GM12873 (cell line): ENCODE data around the gene FBXL7.

ENCODE experiments used
- CTCF ChIP-seq: IDR thresholded peaks from 2 replicates; pipeline ENCODE4 v1.5.1; 2012; ENCODE audit warnings: low read depth, mild to moderate bottlenecking, moderate library complexity, low read length, control low read depth; ENCODE audit not compliant: insufficient read depth; ENCODE audit errors: missing control alignments

Gene FBXL7

GRCh38 chr5:15951550-15951949 is 451.6 kb downstream of the FBXL7 start:
- no peak for TF ChIP-seq CTCF

GRCh38 chr5:15956622-15957021 is 456.6 kb downstream of the FBXL7 start:
- no peak for TF ChIP-seq CTCF

GRCh38 chr5:15957124-15957523 is 457.1 kb downstream of the FBXL7 start:
- no peak for TF ChIP-seq CTCF

- TF ChIP-seq CTCF = no peak
Observed at GRCh38 chr5:15959370-15960164, 459.6 kb downstream of the FBXL7 start.

- TF ChIP-seq CTCF = no peak
Observed at GRCh38 chr5:15966066-15966640, 466.2 kb downstream of the FBXL7 start.

- TF ChIP-seq CTCF = no peak
Observed at GRCh38 chr5:15966651-15967050, 466.7 kb downstream of the FBXL7 start.

- TF ChIP-seq CTCF = no peak
Observed at GRCh38 chr5:15968993-15969392, 469.0 kb downstream of the FBXL7 start.
